Measurements from ENCODE around the gene MAP3K20.
A peak's percentile ranks its signal among the peaks of the same experiment; 100 is the strongest.
"Not testable (repeated sequence)": the region's sequence is repeated elsewhere in the genome, so short reads cannot be mapped to it uniquely, and the experiment has no call there.

Gene MAP3K20

GRCh38 chr2:173037245-173038120 is 38.2 kb upstream of the MAP3K20 start:
- no peaks in the 10 kb centered on the region for H3K36me3 ChIP-seq (ENCODE audit: control insufficient read depth in 2 of 2, insufficient read depth in 2 of 2, low read length in 2 of 2)
- no peaks in the 10 kb centered on the region for H3K9me3 ChIP-seq (ENCODE audit: control insufficient read depth in 2 of 2, low read length in 2 of 2)
- no peak overlapping the region for H3K9ac ChIP-seq (ENCODE audit: low read depth in 1 of 2, low read length in 2 of 2)
- H3K4me3 ChIP-seq (ENCODE audit: low read length in 2 of 2) = no peak overlapping the region
- H3K27ac ChIP-seq (ENCODE audit: low read depth in 2 of 2, low read length in 2 of 2) = no peak overlapping the region
- no peaks in the 10 kb centered on the region for H3K27me3 ChIP-seq (ENCODE audit: control insufficient read depth in 2 of 2, insufficient read depth in 2 of 2, low read length in 2 of 2)
- no peaks in the 10 kb centered on the region for H3K4me1 ChIP-seq (ENCODE audit: control insufficient read depth in 2 of 2, insufficient read depth in 2 of 2, low read length in 2 of 2)

GRCh38 chr2:173038257-173038656 is 37.4 kb upstream of the MAP3K20 start:
- not testable (repeated sequence) for H3K27me3 ChIP-seq (ENCODE audit: control insufficient read depth in 2 of 2, insufficient read depth in 2 of 2, low read length in 2 of 2); H3K36me3 ChIP-seq (ENCODE audit: control insufficient read depth in 2 of 2, insufficient read depth in 2 of 2, low read length in 2 of 2); H3K27ac ChIP-seq (ENCODE audit: low read depth in 2 of 2, low read length in 2 of 2); H3K9ac ChIP-seq (ENCODE audit: low read depth in 1 of 2, low read length in 2 of 2); H3K4me1 ChIP-seq (ENCODE audit: control insufficient read depth in 2 of 2, insufficient read depth in 2 of 2, low read length in 2 of 2); H3K9me3 ChIP-seq (ENCODE audit: control insufficient read depth in 2 of 2, low read length in 2 of 2); H3K4me3 ChIP-seq (ENCODE audit: low read length in 2 of 2)

GRCh38 chr2:173040729-173041128 is 34.9 kb upstream of the MAP3K20 start:
- Histone ChIP-seq H3K27me3 (ENCODE audit: control insufficient read depth in 2 of 2, insufficient read depth in 2 of 2, low read length in 2 of 2) (no peaks in the 10 kb centered on the region), H3K27ac (ENCODE audit: low read depth in 2 of 2, low read length in 2 of 2) (no peak overlapping the region), H3K36me3 (ENCODE audit: control insufficient read depth in 2 of 2, insufficient read depth in 2 of 2, low read length in 2 of 2) (no peaks in the 10 kb centered on the region), H3K4me1 (ENCODE audit: control insufficient read depth in 2 of 2, insufficient read depth in 2 of 2, low read length in 2 of 2) (peaks cover 0 to 3% of the 10 kb centered on the region in 2 donors), H3K4me3 (ENCODE audit: low read length in 2 of 2) (no peak overlapping the region), H3K9ac (ENCODE audit: low read depth in 1 of 2, low read length in 2 of 2) (no peak overlapping the region), H3K9me3 (ENCODE audit: control insufficient read depth in 2 of 2, low read length in 2 of 2) (no peaks in the 10 kb centered on the region)

GRCh38 chr2:173043476-173043875 is 32.2 kb upstream of the MAP3K20 start:
- Histone ChIP-seq H3K9me3 (ENCODE audit: control insufficient read depth in 2 of 2, low read length in 2 of 2) (no peaks in the 10 kb centered on the region), H3K27me3 (ENCODE audit: control insufficient read depth in 2 of 2, insufficient read depth in 2 of 2, low read length in 2 of 2) (no peaks in the 10 kb centered on the region), H3K36me3 (ENCODE audit: control insufficient read depth in 2 of 2, insufficient read depth in 2 of 2, low read length in 2 of 2) (no peaks in the 10 kb centered on the region), H3K27ac (ENCODE audit: low read depth in 2 of 2, low read length in 2 of 2) (no peak overlapping the region), H3K4me3 (ENCODE audit: low read length in 2 of 2) (no peak overlapping the region), H3K4me1 (ENCODE audit: control insufficient read depth in 2 of 2, insufficient read depth in 2 of 2, low read length in 2 of 2) (peaks cover 0 to 3% of the 10 kb centered on the region in 2 donors), H3K9ac (ENCODE audit: low read depth in 1 of 2, low read length in 2 of 2) (no peak overlapping the region)

GRCh38 chr2:173043897-173044519 is 31.6 kb upstream of the MAP3K20 start:
- Histone ChIP-seq H3K9ac (ENCODE audit: low read depth in 1 of 2, low read length in 2 of 2) (no peak overlapping the region), H3K27me3 (ENCODE audit: control insufficient read depth in 2 of 2, insufficient read depth in 2 of 2, low read length in 2 of 2) (no peaks in the 10 kb centered on the region), H3K9me3 (ENCODE audit: control insufficient read depth in 2 of 2, low read length in 2 of 2) (no peaks in the 10 kb centered on the region), H3K4me3 (ENCODE audit: low read length in 2 of 2) (no peak overlapping the region), H3K36me3 (ENCODE audit: control insufficient read depth in 2 of 2, insufficient read depth in 2 of 2, low read length in 2 of 2) (no peaks in the 10 kb centered on the region), H3K4me1 (ENCODE audit: control insufficient read depth in 2 of 2, insufficient read depth in 2 of 2, low read length in 2 of 2) (peaks cover under 1 to 3% of the 10 kb centered on the region in 2 donors), H3K27ac (ENCODE audit: low read depth in 2 of 2, low read length in 2 of 2) (no peak overlapping the region)

- no peaks in the 10 kb centered on the region for H3K36me3 ChIP-seq (ENCODE audit: control insufficient read depth in 2 of 2, insufficient read depth in 2 of 2, low read length in 2 of 2)
- H3K4me1 ChIP-seq (ENCODE audit: control insufficient read depth in 2 of 2, insufficient read depth in 2 of 2, low read length in 2 of 2) = peaks cover 3 to 6% of the 10 kb centered on the region in 2 donors
- no peaks in the 10 kb centered on the region for H3K9me3 ChIP-seq (ENCODE audit: control insufficient read depth in 2 of 2, low read length in 2 of 2)
- H3K27ac ChIP-seq (ENCODE audit: low read depth in 2 of 2, low read length in 2 of 2) = no peak overlapping the region
- no peaks in the 10 kb centered on the region for H3K27me3 ChIP-seq (ENCODE audit: control insufficient read depth in 2 of 2, insufficient read depth in 2 of 2, low read length in 2 of 2)
- no peak overlapping the region for H3K4me3 ChIP-seq (ENCODE audit: low read length in 2 of 2)
- H3K9ac ChIP-seq (ENCODE audit: low read depth in 1 of 2, low read length in 2 of 2) = no peak overlapping the region
Measured at GRCh38 chr2:173044686-173045085, 31.0 kb upstream of the MAP3K20 start.

GRCh38 chr2:173045181-173045580 is 30.5 kb upstream of the MAP3K20 start:
- Histone ChIP-seq H3K9me3 (ENCODE audit: control insufficient read depth in 2 of 2, low read length in 2 of 2) (no peaks in the 10 kb centered on the region), H3K36me3 (ENCODE audit: control insufficient read depth in 2 of 2, insufficient read depth in 2 of 2, low read length in 2 of 2) (no peaks in the 10 kb centered on the region), H3K27me3 (ENCODE audit: control insufficient read depth in 2 of 2, insufficient read depth in 2 of 2, low read length in 2 of 2) (no peaks in the 10 kb centered on the region), H3K4me3 (ENCODE audit: low read length in 2 of 2) (no peak overlapping the region), H3K27ac (ENCODE audit: low read depth in 2 of 2, low read length in 2 of 2) (no peak overlapping the region), H3K9ac (ENCODE audit: low read depth in 1 of 2, low read length in 2 of 2) (no peak overlapping the region), H3K4me1 (ENCODE audit: control insufficient read depth in 2 of 2, insufficient read depth in 2 of 2, low read length in 2 of 2) (peaks cover 3 to 11% of the 10 kb centered on the region in 2 donors)

GRCh38 chr2:173048522-173048896 is 27.1 kb upstream of the MAP3K20 start:
- Histone ChIP-seq H3K4me3 (ENCODE audit: low read length in 2 of 2) (no peak overlapping the region), H3K36me3 (ENCODE audit: control insufficient read depth in 2 of 2, insufficient read depth in 2 of 2, low read length in 2 of 2) (no peaks in the 10 kb centered on the region), H3K4me1 (ENCODE audit: control insufficient read depth in 2 of 2, insufficient read depth in 2 of 2, low read length in 2 of 2) (peaks cover 3 to 12% of the 10 kb centered on the region in 2 donors), H3K27me3 (ENCODE audit: control insufficient read depth in 2 of 2, insufficient read depth in 2 of 2, low read length in 2 of 2) (no peaks in the 10 kb centered on the region), H3K27ac (ENCODE audit: low read depth in 2 of 2, low read length in 2 of 2) (peak overlapping the region; percentile 9), H3K9me3 (ENCODE audit: control insufficient read depth in 2 of 2, low read length in 2 of 2) (no peaks in the 10 kb centered on the region), H3K9ac (ENCODE audit: low read depth in 1 of 2, low read length in 2 of 2) (no peak overlapping the region)

GRCh38 chr2:173048897-173049661 is 26.6 kb upstream of the MAP3K20 start:
- no peak overlapping the region for H3K9ac ChIP-seq (ENCODE audit: low read depth in 1 of 2, low read length in 2 of 2)
- H3K27me3 ChIP-seq (ENCODE audit: control insufficient read depth in 2 of 2, insufficient read depth in 2 of 2, low read length in 2 of 2) = no peaks in the 10 kb centered on the region
- H3K4me3 ChIP-seq (ENCODE audit: low read length in 2 of 2) = no peak overlapping the region
- H3K27ac ChIP-seq (ENCODE audit: low read depth in 2 of 2, low read length in 2 of 2) = peak overlapping the region; percentile 9 to 50
- H3K9me3 ChIP-seq (ENCODE audit: control insufficient read depth in 2 of 2, low read length in 2 of 2) = no peaks in the 10 kb centered on the region
- H3K4me1 ChIP-seq (ENCODE audit: control insufficient read depth in 2 of 2, insufficient read depth in 2 of 2, low read length in 2 of 2) = peaks cover 3 to 12% of the 10 kb centered on the region in 2 donors
- H3K36me3 ChIP-seq (ENCODE audit: control insufficient read depth in 2 of 2, insufficient read depth in 2 of 2, low read length in 2 of 2) = no peaks in the 10 kb centered on the region

GRCh38 chr2:173049831-173050230 is 25.8 kb upstream of the MAP3K20 start:
- H3K27ac ChIP-seq (ENCODE audit: low read depth in 2 of 2, low read length in 2 of 2) = peak overlapping the region in 1 of 2 donors; percentile 50

More at GRCh38 chr2:173049831-173050230, 25.8 kb upstream of the MAP3K20 start:
- Histone ChIP-seq H3K9ac (ENCODE audit: low read depth in 1 of 2, low read length in 2 of 2) (no peak overlapping the region), H3K9me3 (ENCODE audit: control insufficient read depth in 2 of 2, low read length in 2 of 2) (no peaks in the 10 kb centered on the region), H3K27me3 (ENCODE audit: control insufficient read depth in 2 of 2, insufficient read depth in 2 of 2, low read length in 2 of 2) (no peaks in the 10 kb centered on the region), H3K4me1 (ENCODE audit: control insufficient read depth in 2 of 2, insufficient read depth in 2 of 2, low read length in 2 of 2) (peaks cover 3 to 12% of the 10 kb centered on the region in 2 donors), H3K4me3 (ENCODE audit: low read length in 2 of 2) (no peak overlapping the region), H3K36me3 (ENCODE audit: control insufficient read depth in 2 of 2, insufficient read depth in 2 of 2, low read length in 2 of 2) (no peaks in the 10 kb centered on the region)
